Central memory CD8-positive, alpha-beta T cell (primary cell): Measurements from ENCODE around the gene CRAT.
A peak's percentile ranks its signal among the peaks of the same experiment; 100 is the strongest.
"Not testable (repeated sequence)": the region's sequence is repeated elsewhere in the genome, so short reads cannot be mapped to it uniquely, and the experiment has no call there.

Experiments used
- ATAC-seq: fragments of 150-1000 bp; cut with Tn5 transposase; replicated peaks from 2 replicates; pipeline ENCODE4 v1.10.0; 2022; ENCODE audit warnings: mild to moderate bottlenecking, moderate FRiP score, moderate number of reproducible peaks; ENCODE audit not compliant: poor library complexity, severe bottlenecking; ENCODE audit errors: extremely low read depth
- DNase-seq, 2 donors: peaks; one replicate each; pipeline ENCODE4 v3.0.0; 2021; ENCODE audit warnings: low spot score in 2 of 2
- H3K27ac Mint-ChIP-seq: one replicate; pipeline ENCODE4 v1.8.0; 2022; ENCODE audit warnings: low read depth, mild to moderate bottlenecking, moderate library complexity, mixed read lengths
- H3K27me3 Mint-ChIP-seq: one replicate; pipeline ENCODE4 v1.8.0; 2022; ENCODE audit warnings: mixed read lengths
- H3K36me3 Mint-ChIP-seq: one replicate; pipeline ENCODE4 v1.8.0; 2022; ENCODE audit warnings: mild to moderate bottlenecking, moderate library complexity, mixed read lengths; ENCODE audit not compliant: insufficient read depth
- H3K4me1 Mint-ChIP-seq: one replicate; pipeline ENCODE4 v1.8.0; 2022; ENCODE audit warnings: mixed read lengths
- H3K4me3 Mint-ChIP-seq: one replicate; pipeline ENCODE4 v1.8.0; 2022; ENCODE audit warnings: mild to moderate bottlenecking, moderate library complexity, mixed read lengths
- H3K9me3 Mint-ChIP-seq: one replicate; pipeline ENCODE4 v1.8.0; 2022; ENCODE audit warnings: mixed read lengths

The CRAT gene

GRCh38 chr9:129118799-129119198, 8.2 kb upstream of the CRAT start:
- Mint-ChIP-seq H3K36me3 (peaks cover 32% of the 10 kb centered on the region), H3K27me3 (no peaks in the 10 kb centered on the region), H3K9me3 (no peaks in the 10 kb centered on the region), H3K4me3 (no peak overlapping the region), H3K27ac (no peak overlapping the region), H3K4me1 (peaks cover 7% of the 10 kb centered on the region)
- no peak for DNase-seq
- ATAC-seq, result no peak

DNA sequence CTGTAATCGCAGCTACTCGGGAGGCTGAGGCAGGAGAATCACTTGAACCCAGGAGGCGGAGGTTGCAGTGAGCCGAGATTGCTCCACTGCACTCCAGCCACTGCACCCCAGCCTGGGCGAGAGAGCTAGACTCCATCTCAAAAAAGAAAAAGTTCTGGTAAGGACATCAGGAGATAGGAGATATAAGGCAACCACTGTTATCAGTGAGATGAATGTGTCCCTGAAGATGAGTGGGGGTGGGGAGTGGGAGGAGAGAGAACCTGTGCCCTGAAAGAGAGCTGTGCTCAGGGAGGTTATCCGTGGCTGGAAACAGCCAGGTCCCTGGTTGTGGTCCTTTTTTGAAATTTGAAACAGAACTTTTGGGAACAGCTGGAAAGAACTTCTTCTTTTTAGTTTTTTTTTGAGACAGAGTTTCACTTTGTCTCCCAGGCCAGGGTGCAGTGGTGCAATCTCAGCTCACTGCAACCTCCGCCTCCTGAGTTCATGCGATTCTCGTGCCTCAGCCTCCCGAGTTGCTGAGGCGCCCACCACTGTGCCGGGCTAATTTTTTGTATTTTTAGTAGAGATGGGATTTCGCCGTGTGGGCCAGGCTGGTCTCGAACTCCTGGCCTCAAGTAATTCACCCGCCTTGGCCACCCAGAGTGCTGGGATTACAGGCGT, 3.2 kb upstream of the CRAT start:
- Mint-ChIP-seq H3K27ac (no peak overlapping the region), H3K9me3 (no peaks in the 10 kb centered on the region), H3K27me3 (no peaks in the 10 kb centered on the region), H3K36me3 (peaks cover 8% of the 10 kb centered on the region), H3K4me1 (peaks cover 16% of the 10 kb centered on the region), H3K4me3 (no peak overlapping the region)
- ATAC-seq (no peak), DNase-seq (no peak)

- H3K27ac Mint-ChIP-seq, H3K9me3 Mint-ChIP-seq, DNase-seq, ATAC-seq, H3K36me3 Mint-ChIP-seq, H3K27me3 Mint-ChIP-seq: not testable (repeated sequence)
- Mint-ChIP-seq H3K4me1 (peaks cover 23% of the 10 kb centered on the region), H3K4me3 (peak overlapping the region; percentile 85)
These were observed 1.9 kb upstream of the CRAT start for GRCh38 chr9:129112526-129112925.

- no peaks in the 10 kb centered on the region for H3K27me3 Mint-ChIP-seq
- no peaks in the 10 kb centered on the region for H3K9me3 Mint-ChIP-seq
- H3K4me3 Mint-ChIP-seq, result peak overlapping the region; percentile 85
- H3K27ac Mint-ChIP-seq, result peak overlapping the region; percentile 67
- ATAC-seq, result no peak
- peaks cover 8% of the 10 kb centered on the region for H3K36me3 Mint-ChIP-seq
- no peak for DNase-seq
- peaks cover 23% of the 10 kb centered on the region for H3K4me1 Mint-ChIP-seq
These were observed 1.0 kb upstream of the CRAT start for GRCh38 chr9:129111528-129112151.

GRCh38 chr9:129109952-129110739, 447 bp downstream of the CRAT start:
- Mint-ChIP-seq H3K27ac (no peak overlapping the region), H3K4me3 (peak overlapping the region; percentile 85), H3K27me3 (no peaks in the 10 kb centered on the region), H3K36me3 (peaks cover 8% of the 10 kb centered on the region), H3K9me3 (no peaks in the 10 kb centered on the region), H3K4me1 (peaks cover 23% of the 10 kb centered on the region)
- DNase-seq (no peak), ATAC-seq (no peak)

DNA sequence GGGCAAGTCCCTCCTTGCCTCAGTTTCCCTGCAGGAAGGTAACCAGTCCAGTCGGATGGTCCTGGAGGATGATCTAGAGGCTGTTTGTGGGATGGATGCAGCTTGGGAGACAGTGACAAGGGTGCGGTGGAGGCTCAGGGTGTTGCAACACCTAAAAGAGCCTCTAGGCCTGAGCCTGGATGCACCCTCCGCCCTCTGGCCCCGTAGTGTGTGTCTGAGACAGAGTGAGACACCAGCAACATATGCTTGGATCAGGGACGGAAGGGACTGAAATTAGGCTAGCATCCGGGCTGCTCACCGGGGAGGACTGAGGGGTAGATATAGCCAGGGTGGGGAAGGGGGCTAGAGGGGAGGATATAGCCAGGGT, 1.1 kb downstream of the CRAT start:
- H3K4me3 Mint-ChIP-seq, result peak overlapping the region; percentile 85
- H3K9me3 Mint-ChIP-seq, result no peaks in the 10 kb centered on the region
- H3K4me1 Mint-ChIP-seq, result peaks cover 23% of the 10 kb centered on the region
- no peak overlapping the region for H3K27ac Mint-ChIP-seq
- no peak for DNase-seq
- ATAC-seq, result no peak
- H3K36me3 Mint-ChIP-seq, result peaks cover 8% of the 10 kb centered on the region
- H3K27me3 Mint-ChIP-seq, result no peaks in the 10 kb centered on the region

- ATAC-seq, result no peak
- DNase-seq, result no peak
- Mint-ChIP-seq H3K36me3 (peaks cover 8% of the 10 kb centered on the region), H3K27ac (no peak overlapping the region), H3K9me3 (no peaks in the 10 kb centered on the region), H3K4me1 (peaks cover 23% of the 10 kb centered on the region), H3K4me3 (peak overlapping the region; percentile 85), H3K27me3 (no peaks in the 10 kb centered on the region)
These were observed 1.6 kb downstream of the CRAT start for GRCh38 chr9:129108805-129109536.

- no peak for DNase-seq
- H3K27ac Mint-ChIP-seq, result peak overlapping the region; percentile 19
- peaks cover 8% of the 10 kb centered on the region for H3K36me3 Mint-ChIP-seq
- H3K9me3 Mint-ChIP-seq, result no peaks in the 10 kb centered on the region
- H3K27me3 Mint-ChIP-seq, result no peaks in the 10 kb centered on the region
- no peak for ATAC-seq
- H3K4me1 Mint-ChIP-seq, result peaks cover 23% of the 10 kb centered on the region
- H3K4me3 Mint-ChIP-seq, result peak overlapping the region; percentile 85
These were observed 2.3 kb downstream of the CRAT start for GRCh38 chr9:129108083-129108804.

DNA sequence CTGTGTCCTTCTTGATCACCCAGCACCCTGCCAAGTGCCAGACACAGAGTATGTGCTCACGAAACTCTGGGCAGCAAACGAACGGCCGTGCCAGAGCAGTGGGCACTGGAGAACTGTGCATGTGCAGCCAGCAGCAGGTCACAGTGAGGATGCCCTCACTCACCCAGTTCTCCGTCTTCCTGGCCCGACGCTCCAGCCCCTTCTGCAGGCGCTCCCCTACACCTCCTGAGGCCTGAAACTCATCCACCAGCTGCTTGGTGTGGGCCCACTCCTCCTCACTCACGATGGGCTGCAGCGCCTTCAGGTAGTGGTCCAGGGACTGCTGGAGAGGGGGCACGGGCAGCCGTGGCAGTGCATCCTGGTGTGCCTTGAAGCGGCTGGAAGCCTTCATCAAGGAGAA, 2.9 kb downstream of the CRAT start:
- DNase-seq (no peak), ATAC-seq (no peak)
- Mint-ChIP-seq H3K4me1 (peaks cover 23% of the 10 kb centered on the region), H3K9me3 (no peaks in the 10 kb centered on the region), H3K27ac (peak overlapping the region; percentile 19), H3K36me3 (peaks cover 8% of the 10 kb centered on the region), H3K27me3 (no peaks in the 10 kb centered on the region), H3K4me3 (no peak overlapping the region)

- DNase-seq (no peak), ATAC-seq (no peak)
- Mint-ChIP-seq H3K36me3 (peaks cover 6% of the 10 kb centered on the region), H3K9me3 (no peaks in the 10 kb centered on the region), H3K27me3 (no peaks in the 10 kb centered on the region), H3K4me1 (peaks cover 17% of the 10 kb centered on the region), H3K27ac (no peak overlapping the region), H3K4me3 (no peak overlapping the region)
These were observed 4.5 kb downstream of the CRAT start for GRCh38 chr9:129105857-129106694.

GRCh38 chr9:129104051-129104450, 6.5 kb downstream of the CRAT start:
- ATAC-seq (no peak), DNase-seq (no peak)
- Mint-ChIP-seq H3K36me3 (peaks cover 2% of the 10 kb centered on the region), H3K27ac (no peak overlapping the region), H3K4me3 (no peak overlapping the region), H3K9me3 (no peaks in the 10 kb centered on the region), H3K4me1 (peaks cover 9% of the 10 kb centered on the region), H3K27me3 (no peaks in the 10 kb centered on the region)
